ENCODE data around the gene LAMTOR4. TPM values are rescaled to one million over a fixed set of nuclear protein-coding genes. Genes with fewer than 3 reads are reported as not detected.
A peak's percentile ranks its signal among the peaks of the same experiment; 100 is the strongest.

Gene LAMTOR4
- total RNA-seq, 1 donor from 2014 or later: 105 TPM

GRCh38 chr7:100119072-100119969 is 29.4 kb upstream of the LAMTOR4 start, which contains the start of the genes CNPY4 and TAF6:
Gene CNPY4 (plus strand): TSS chr7:100119634. CDS start chr7:100119745, 111 bp downstream.
Gene TAF6 (minus strand): TSS chr7:100119358. CDS start chr7:100114209, 5,149 bp downstream.
- H3K9me3 ChIP-seq: no peaks in the 10 kb centered on the region
- ATAC-seq (peak; percentile 93), DNase-seq (peak; percentile 98)
- H3K4me3 ChIP-seq: peak within 1 kb of the TSS; percentile 84
- intact Hi-C loops (cut with DNase I): no loop called here
- no peaks in the 10 kb centered on the region for H3K27me3 ChIP-seq
- TF ChIP-seq, protein P1, sequence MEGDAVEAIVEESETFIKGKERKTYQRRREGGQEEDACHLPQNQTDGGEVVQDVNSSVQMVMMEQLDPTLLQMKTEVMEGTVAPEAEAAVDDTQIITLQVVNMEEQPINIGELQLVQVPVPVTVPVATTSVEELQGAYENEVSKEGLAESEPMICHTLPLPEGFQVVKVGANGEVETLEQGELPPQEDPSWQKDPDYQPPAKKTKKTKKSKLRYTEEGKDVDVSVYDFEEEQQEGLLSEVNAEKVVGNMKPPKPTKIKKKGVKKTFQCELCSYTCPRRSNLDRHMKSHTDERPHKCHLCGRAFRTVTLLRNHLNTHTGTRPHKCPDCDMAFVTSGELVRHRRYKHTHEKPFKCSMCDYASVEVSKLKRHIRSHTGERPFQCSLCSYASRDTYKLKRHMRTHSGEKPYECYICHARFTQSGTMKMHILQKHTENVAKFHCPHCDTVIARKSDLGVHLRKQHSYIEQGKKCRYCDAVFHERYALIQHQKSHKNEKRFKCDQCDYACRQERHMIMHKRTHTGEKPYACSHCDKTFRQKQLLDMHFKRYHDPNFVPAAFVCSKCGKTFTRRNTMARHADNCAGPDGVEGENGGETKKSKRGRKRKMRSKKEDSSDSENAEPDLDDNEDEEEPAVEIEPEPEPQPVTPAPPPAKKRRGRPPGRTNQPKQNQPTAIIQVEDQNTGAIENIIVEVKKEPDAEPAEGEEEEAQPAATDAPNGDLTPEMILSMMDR (IDR thresholded peaks at IDR 0.05): no peak
- peaks cover 5% of the 10 kb centered on the region for H3K36me3 ChIP-seq
- H3K27ac ChIP-seq: peak within 1 kb of the TSS; percentile 97
- H3K4me1 ChIP-seq: peaks cover 13% of the 10 kb centered on the region

DNA sequence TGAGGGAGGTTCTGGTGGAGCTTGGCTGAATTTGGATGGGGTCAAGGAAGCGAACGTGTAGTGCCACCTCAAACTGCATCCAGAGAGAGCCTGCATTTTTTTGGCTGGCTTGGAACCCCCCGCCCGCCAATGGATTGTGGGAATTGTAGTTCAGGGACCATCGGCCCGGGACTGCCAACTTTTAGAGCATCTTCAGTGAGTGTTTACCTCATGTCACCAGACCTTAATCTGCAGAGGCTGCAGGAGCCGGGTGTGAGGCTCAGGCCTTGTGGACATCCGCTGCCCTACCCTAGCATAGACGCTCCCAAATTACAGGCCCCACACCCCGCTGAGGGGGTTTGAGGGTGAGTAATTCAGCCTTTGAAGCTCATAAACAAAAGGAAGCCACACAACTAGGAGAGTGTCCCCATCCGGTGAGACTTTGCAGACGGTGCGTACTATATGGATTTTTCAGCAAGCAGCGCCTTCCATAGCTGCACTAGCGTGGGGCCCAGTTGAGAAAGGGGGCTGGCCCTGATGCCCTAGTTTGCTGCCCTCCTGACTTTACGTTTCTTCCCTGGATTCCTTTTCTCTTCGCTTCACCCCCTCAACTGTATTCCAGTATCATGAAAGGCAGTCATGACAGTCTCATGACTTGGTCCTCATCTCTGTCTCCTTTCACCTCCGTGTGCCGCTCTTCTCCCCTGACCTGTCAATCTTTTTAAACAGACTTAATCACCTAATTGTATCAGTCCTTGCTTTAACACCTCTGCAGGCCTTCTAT is 28.6 kb upstream of the LAMTOR4 start:
- Histone ChIP-seq H3K27me3 (no peaks in the 10 kb centered on the region), H3K27ac (peak overlapping the region; percentile 97), H3K9me3 (no peaks in the 10 kb centered on the region), H3K4me3 (peak overlapping the region; percentile 84), H3K4me1 (peaks cover 13% of the 10 kb centered on the region), H3K36me3 (peaks cover 5% of the 10 kb centered on the region)
- TF ChIP-seq, protein P1 (IDR thresholded peaks at IDR 0.05): no peak
- DNase-seq: no peak
- peak; percentile 50 for ATAC-seq
- intact Hi-C loops (cut with DNase I): no loop called here

GRCh38 chr7:100120733-100121036 is 28.0 kb upstream of the LAMTOR4 start:
- peak overlapping the region; percentile 97 for H3K27ac ChIP-seq
- H3K4me3 ChIP-seq: peak overlapping the region; percentile 84

DNA sequence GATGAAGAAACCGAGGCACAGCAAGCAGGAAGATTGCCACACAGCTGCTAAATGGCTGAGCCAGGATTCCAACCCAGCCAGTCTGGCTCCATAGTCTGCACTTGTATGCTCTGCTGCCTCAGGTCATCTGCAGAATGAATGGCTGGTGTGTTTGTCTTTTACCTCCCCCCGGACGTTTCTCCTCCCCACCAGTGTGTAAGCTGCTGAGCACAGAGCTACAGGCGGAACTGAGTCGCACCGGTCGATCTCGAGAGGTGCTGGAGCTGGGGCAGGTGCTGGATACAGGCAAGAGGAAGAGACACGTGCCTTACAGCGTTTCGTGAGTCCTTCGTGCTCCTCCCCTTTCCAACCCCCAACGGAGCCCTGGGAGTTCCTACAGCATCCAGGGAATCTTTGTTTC is 26.7 kb upstream of the LAMTOR4 start:
- H3K9me3 ChIP-seq: no peaks in the 10 kb centered on the region
- H3K27ac ChIP-seq: no peak overlapping the region
- no peaks in the 10 kb centered on the region for H3K27me3 ChIP-seq
- peaks cover 23% of the 10 kb centered on the region for H3K4me1 ChIP-seq
- DNase-seq (no peak), ATAC-seq (no peak)
- TF ChIP-seq, protein P1 (IDR thresholded peaks at IDR 0.05): no peak
- no peak overlapping the region for H3K4me3 ChIP-seq
- intact Hi-C loops (cut with DNase I): no loop called here
- peaks cover 5% of the 10 kb centered on the region for H3K36me3 ChIP-seq

More at GRCh38 chr7:100120733-100121036, 28.0 kb upstream of the LAMTOR4 start:
- TF ChIP-seq, protein P1 (IDR thresholded peaks at IDR 0.05): no peak
- H3K27me3 ChIP-seq: no peaks in the 10 kb centered on the region
- H3K36me3 ChIP-seq: peaks cover 5% of the 10 kb centered on the region
- H3K4me1 ChIP-seq: peaks cover 16% of the 10 kb centered on the region
- no peak for ATAC-seq
- no peaks in the 10 kb centered on the region for H3K9me3 ChIP-seq
- intact Hi-C loops (cut with DNase I): no loop called here
- no peak for DNase-seq

- ATAC-seq: no peak
- Histone ChIP-seq H3K4me3 (no peak overlapping the region), H3K27ac (no peak overlapping the region), H3K27me3 (no peaks in the 10 kb centered on the region), H3K36me3 (peaks cover 5% of the 10 kb centered on the region), H3K9me3 (no peaks in the 10 kb centered on the region), H3K4me1 (peaks cover 23% of the 10 kb centered on the region)
- intact Hi-C loops (cut with DNase I): no loop called here
- no peak for DNase-seq
- TF ChIP-seq, protein P1 (IDR thresholded peaks at IDR 0.05): no peak
Measured at GRCh38 chr7:100122568-100122967, 26.1 kb upstream of the LAMTOR4 start.

All from upper lobe of right lung (tissue), 1 donor.